ENCODE results near the gene ZNF785. TPM values are rescaled to one million over a fixed set of nuclear protein-coding genes. Genes with fewer than 3 reads are reported as not detected.

The ZNF785 gene
- total RNA-seq, 4 donors from 2014 or later = 2.7 to 10.9 (median 5.6) TPM

DNA sequence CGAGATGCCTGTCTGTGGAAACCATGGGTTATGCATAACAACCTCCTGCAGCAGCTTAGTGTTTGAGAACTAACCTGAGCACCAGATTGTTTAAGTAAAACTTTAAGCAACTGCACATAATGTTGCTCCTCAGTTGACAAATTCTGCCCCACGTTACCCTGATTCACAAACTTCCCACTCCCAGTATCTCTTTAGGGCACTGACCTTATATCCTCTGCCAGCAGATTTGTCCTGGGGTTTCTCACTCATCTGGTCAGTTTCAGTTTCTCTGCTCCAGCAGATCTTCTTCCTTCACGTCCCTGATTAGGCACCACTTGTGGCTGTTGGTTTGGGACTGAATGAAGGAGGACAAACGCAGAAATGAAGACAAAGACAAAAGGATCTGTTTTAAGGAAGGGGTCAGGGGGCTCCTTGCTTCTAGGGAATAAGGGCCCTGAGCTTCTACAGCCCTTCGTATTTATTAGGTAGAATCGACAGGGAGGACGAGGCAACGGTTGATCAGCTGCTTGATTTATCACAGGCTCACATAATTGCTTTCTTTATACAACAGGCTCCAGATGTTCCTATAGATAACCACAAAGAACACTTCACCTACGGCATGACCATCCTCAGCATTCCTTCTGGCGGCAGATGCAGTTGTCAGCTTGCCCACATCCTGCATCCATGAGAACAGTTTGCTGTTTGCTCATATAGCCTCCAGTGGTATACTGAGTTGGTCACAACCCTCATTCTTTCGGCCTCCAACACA is 38.2 kb upstream of the ZNF785 start:
- intact Hi-C loops (cut with DNase I) = no loop called here
- Histone ChIP-seq H3K27ac (no peak overlapping the region), H3K4me1 (peaks cover 0 to 4% (median 0%) of the 10 kb centered on the region in 3 donors), H3K4me3 (no peak overlapping the region), H3K36me3 (no peaks in the 10 kb centered on the region), H3K9me3 (no peaks in the 10 kb centered on the region), H3K27me3 (no peaks in the 10 kb centered on the region)
- TF ChIP-seq POLR2A (IDR thresholded peaks at IDR 0.05) = no peak
- TF ChIP-seq, protein P1, sequence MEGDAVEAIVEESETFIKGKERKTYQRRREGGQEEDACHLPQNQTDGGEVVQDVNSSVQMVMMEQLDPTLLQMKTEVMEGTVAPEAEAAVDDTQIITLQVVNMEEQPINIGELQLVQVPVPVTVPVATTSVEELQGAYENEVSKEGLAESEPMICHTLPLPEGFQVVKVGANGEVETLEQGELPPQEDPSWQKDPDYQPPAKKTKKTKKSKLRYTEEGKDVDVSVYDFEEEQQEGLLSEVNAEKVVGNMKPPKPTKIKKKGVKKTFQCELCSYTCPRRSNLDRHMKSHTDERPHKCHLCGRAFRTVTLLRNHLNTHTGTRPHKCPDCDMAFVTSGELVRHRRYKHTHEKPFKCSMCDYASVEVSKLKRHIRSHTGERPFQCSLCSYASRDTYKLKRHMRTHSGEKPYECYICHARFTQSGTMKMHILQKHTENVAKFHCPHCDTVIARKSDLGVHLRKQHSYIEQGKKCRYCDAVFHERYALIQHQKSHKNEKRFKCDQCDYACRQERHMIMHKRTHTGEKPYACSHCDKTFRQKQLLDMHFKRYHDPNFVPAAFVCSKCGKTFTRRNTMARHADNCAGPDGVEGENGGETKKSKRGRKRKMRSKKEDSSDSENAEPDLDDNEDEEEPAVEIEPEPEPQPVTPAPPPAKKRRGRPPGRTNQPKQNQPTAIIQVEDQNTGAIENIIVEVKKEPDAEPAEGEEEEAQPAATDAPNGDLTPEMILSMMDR (IDR thresholded peaks at IDR 0.05) = no peak
- WGBS, 2 donors = 73 to 86% methylated on average over 8 to 10 of the region's 11 CpGs
- DNase-seq = no peak

DNA sequence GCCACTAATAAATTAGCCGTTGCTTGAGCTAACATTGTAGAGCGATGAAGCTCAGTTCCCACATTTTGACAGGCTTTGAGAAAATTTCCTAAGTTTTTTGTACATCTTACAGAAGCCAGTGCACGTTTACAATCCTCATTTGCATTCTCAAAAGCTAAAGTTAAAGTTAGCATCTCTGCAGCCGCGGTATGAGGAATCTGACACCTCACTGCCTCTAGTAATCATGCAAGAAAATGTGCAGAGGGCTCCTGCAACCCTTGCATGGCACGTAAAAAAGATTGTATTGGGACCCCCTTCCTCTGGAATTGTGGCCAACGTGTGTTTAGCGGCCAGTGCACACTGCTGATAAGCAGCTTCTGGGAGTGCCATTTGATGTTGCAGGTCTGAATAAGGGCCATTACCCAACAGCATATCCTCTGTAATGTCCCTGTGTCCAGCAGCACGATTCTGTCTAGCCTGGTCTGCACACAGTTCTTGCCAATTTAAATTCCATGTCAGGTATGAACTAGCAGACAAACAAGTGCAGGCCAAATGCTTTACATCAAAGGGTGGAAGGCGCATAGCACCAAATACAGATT is 37.0 kb upstream of the ZNF785 start:
- Histone ChIP-seq H3K27ac (no peak overlapping the region), H3K36me3 (no peaks in the 10 kb centered on the region), H3K4me3 (no peak overlapping the region), H3K4me1 (no peaks in the 10 kb centered on the region), H3K9me3 (no peaks in the 10 kb centered on the region), H3K27me3 (no peaks in the 10 kb centered on the region)
- WGBS, 2 donors = 40 to 50% methylated on average over 8 to 9 of the region's 10 CpGs
- intact Hi-C loops (cut with DNase I) = no loop called here
- DNase-seq = no peak
- TF ChIP-seq, protein P1 (IDR thresholded peaks at IDR 0.05) = no peak
- no peak for TF ChIP-seq POLR2A (IDR thresholded peaks at IDR 0.05)

DNA sequence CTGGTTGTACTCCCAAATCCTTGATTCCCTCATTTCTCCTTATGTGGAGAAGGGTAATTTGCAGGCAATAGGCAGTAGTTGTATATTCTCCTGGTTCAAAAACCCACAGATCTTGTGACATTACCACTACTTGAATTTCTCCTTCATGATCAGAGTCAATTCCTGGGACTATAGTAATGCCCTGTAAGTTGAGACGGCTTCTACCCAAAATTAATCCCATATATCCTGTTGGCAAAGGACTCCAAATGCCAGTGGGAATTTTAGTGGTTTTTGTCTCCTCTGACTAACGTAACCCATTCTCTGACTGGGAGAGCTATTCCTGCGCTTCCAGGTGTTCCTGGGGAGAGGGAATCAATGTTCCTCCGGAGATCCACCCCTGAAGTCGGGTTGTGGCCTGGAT is 36.3 kb upstream of the ZNF785 start:
- no peak for TF ChIP-seq POLR2A (IDR thresholded peaks at IDR 0.05)
- TF ChIP-seq, protein P1 (IDR thresholded peaks at IDR 0.05) = no peak
- H3K4me3 ChIP-seq = no peak overlapping the region
- intact Hi-C loops (cut with DNase I) = no loop called here
- H3K9me3 ChIP-seq = no peaks in the 10 kb centered on the region
- WGBS, 2 donors = 53 to 58% methylated on average over 4 to 5 of the region's 5 CpGs
- H3K27ac ChIP-seq = no peak overlapping the region
- H3K27me3 ChIP-seq = no peaks in the 10 kb centered on the region
- H3K36me3 ChIP-seq = no peaks in the 10 kb centered on the region
- no peak for DNase-seq
- no peaks in the 10 kb centered on the region for H3K4me1 ChIP-seq

DNA sequence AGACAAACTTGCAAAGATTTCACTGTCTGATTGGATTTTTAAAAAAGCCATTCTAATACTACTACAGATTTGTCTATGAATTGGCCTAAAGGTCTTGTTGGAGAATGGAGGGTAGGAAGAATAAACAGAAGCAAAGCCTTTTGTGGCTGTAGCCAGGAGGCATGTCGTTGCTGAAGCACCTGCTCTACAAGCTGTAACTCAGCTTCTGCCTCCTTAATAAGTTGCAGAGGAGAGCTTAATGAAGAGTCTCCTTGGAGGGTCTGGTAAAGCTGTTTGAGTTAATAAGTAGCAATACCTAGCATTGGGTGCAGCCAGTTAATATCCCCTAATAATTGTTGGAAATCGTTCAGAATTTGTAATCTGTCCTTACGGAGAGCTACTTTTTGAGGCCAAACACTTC is 34.7 kb upstream of the ZNF785 start:
- Histone ChIP-seq H3K4me3 (no peak overlapping the region), H3K27me3 (no peaks in the 10 kb centered on the region), H3K36me3 (no peaks in the 10 kb centered on the region), H3K4me1 (no peaks in the 10 kb centered on the region), H3K27ac (no peak overlapping the region), H3K9me3 (no peaks in the 10 kb centered on the region)
- TF ChIP-seq POLR2A (IDR thresholded peaks at IDR 0.05) = no peak
- TF ChIP-seq, protein P1 (IDR thresholded peaks at IDR 0.05) = no peak
- 40 to 58% methylated on average over 3 of the region's 3 CpGs for WGBS, 2 donors
- intact Hi-C loops (cut with DNase I) = no loop called here
- DNase-seq = no peak

DNA sequence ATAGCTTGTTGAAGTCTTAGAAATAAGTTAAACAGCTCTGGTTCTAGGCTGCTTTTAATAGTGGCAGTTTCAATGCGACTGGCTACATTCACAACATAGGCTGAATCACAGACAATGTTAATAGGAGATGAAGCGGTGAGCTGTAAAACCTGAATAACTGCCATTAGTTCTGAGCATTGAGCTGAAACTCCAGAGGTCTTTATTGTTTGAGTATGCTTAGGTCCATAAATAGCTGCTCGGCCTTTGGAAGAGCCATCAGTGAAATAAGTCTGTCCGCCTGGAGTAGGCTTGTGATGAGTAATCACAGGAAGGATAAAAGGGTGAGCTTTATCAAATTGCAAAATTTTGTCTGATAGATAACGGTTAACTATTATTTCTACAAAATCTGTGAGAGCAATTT is 34.1 kb upstream of the ZNF785 start:
- H3K27me3 ChIP-seq = no peaks in the 10 kb centered on the region
- no peaks in the 10 kb centered on the region for H3K36me3 ChIP-seq
- H3K4me3 ChIP-seq = no peak overlapping the region
- WGBS, 2 donors = 69 to 78% methylated on average over 5 of the region's 5 CpGs
- H3K27ac ChIP-seq = no peak overlapping the region
- intact Hi-C loops (cut with DNase I) = no loop called here
- DNase-seq = no peak
- no peaks in the 10 kb centered on the region for H3K9me3 ChIP-seq
- TF ChIP-seq POLR2A (IDR thresholded peaks at IDR 0.05) = no peak
- TF ChIP-seq, protein P1 (IDR thresholded peaks at IDR 0.05) = no peak
- no peaks in the 10 kb centered on the region for H3K4me1 ChIP-seq
